Glutamatergic neuron (in vitro differentiated cells): ENCODE measurements around the gene G0S2. TPM values are rescaled to one million over a fixed set of nuclear protein-coding genes. Genes with fewer than 3 reads are reported as not detected.

Experiments
- DNase-seq: peaks from one replicate; pipeline ENCODE4 v3.0.0; 2022
- H3K27ac Mint-ChIP-seq: one replicate; pipeline ENCODE4 v1.8.0; 2020; ENCODE audit warnings: mild to moderate bottlenecking, mixed read lengths, inconsistent platforms; ENCODE audit not compliant: unreplicated experiment
- H3K27me3 Mint-ChIP-seq: one replicate; pipeline ENCODE4 v1.8.0; 2020; ENCODE audit warnings: mild to moderate bottlenecking, moderate library complexity, mixed read lengths, inconsistent platforms; ENCODE audit not compliant: unreplicated experiment
- H3K36me3 Mint-ChIP-seq: one replicate; pipeline ENCODE4 v1.8.0; 2020; ENCODE audit warnings: mild to moderate bottlenecking, mixed read lengths, inconsistent platforms; ENCODE audit not compliant: unreplicated experiment
- H3K4me1 Mint-ChIP-seq: one replicate; pipeline ENCODE4 v1.8.0; 2020; ENCODE audit warnings: mild to moderate bottlenecking, low read depth, mixed read lengths, inconsistent platforms; ENCODE audit not compliant: unreplicated experiment
- H3K4me3 Mint-ChIP-seq: one replicate; pipeline ENCODE4 v1.8.0; 2020; ENCODE audit warnings: mild to moderate bottlenecking, mixed read lengths, inconsistent platforms; ENCODE audit not compliant: unreplicated experiment
- H3K9me3 Mint-ChIP-seq: one replicate; pipeline ENCODE4 v1.8.0; 2020; ENCODE audit warnings: mild to moderate bottlenecking, moderate library complexity, mixed read lengths, inconsistent platforms; ENCODE audit not compliant: unreplicated experiment
- total RNA-seq: library from RNA; stranded (reverse); fragmentation: NEBNext Ultra II Directional; extraction: Animal tissue kit (Norgen Biotek cat#: 25700); gene quantifications from one replicate; pipeline ENCODE4 v1.2.1, GENCODE V29; 2021; ENCODE audit not compliant: unreplicated experiment
- TF ChIP-seq, protein P1 (sequence below): fragments of 200-600 bp; sonication (generic); IDR thresholded peaks from one replicate; pipeline ENCODE4 v1.5.0; 2021; ENCODE audit not compliant: partially characterized antibody, unreplicated experiment

The G0S2 gene
- total RNA-seq, 1 donor from 2014 or later, result 2.5 TPM

DNA sequence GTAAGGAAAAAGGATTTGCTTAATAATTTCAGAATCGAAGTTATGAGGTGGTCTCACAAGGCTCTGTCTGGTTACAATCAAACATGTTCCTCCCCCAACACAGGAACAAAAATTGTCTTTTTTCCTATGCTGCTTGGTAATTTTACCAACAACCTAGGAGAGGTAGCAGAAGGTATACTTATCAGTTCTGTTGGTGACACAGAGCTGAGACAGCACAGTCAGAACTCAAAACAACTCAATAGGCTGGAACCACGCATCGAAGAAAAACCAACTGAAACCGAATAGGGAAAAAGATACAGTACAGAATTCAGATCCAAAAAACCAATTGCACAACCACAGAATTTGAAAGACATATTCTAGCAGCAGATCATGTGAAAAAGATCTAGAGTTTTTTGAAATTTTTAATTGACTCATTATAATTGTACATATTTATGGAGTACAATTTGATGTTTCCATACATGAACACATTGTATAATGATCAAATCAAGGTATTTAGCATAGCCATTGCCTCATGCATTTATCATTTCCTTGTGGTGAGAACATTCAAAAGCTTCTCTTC lies 3.8 kb downstream of the G0S2 start:
- Mint-ChIP-seq H3K9me3 (no peaks in the 10 kb centered on the region), H3K4me3 (no peak overlapping the region), H3K27me3 (peaks cover 21% of the 10 kb centered on the region), H3K27ac (no peak overlapping the region), H3K36me3 (no peaks in the 10 kb centered on the region), H3K4me1 (peaks cover 5% of the 10 kb centered on the region)
- DNase-seq, result no peak
- TF ChIP-seq, protein P1, sequence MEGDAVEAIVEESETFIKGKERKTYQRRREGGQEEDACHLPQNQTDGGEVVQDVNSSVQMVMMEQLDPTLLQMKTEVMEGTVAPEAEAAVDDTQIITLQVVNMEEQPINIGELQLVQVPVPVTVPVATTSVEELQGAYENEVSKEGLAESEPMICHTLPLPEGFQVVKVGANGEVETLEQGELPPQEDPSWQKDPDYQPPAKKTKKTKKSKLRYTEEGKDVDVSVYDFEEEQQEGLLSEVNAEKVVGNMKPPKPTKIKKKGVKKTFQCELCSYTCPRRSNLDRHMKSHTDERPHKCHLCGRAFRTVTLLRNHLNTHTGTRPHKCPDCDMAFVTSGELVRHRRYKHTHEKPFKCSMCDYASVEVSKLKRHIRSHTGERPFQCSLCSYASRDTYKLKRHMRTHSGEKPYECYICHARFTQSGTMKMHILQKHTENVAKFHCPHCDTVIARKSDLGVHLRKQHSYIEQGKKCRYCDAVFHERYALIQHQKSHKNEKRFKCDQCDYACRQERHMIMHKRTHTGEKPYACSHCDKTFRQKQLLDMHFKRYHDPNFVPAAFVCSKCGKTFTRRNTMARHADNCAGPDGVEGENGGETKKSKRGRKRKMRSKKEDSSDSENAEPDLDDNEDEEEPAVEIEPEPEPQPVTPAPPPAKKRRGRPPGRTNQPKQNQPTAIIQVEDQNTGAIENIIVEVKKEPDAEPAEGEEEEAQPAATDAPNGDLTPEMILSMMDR, result no peak

DNA sequence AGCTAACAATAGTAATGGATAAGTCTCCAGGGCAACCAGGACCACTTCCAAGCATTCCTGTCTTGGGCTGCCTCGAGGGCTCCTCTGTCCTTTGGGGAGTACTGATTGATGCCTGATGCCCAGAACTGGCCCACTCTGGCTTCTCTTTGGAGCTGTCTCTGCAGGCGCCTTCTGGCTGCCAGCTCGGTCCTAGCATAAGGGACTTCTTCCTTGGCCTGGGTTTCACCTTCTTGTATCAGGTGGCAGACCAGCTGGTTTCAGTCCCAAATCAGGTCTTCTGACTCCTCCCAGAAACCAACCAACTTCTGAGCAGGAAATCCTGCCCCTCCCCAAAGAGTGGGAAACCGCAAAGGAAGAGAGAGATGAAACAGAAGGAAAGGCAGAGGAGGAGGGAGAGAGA lies 10.6 kb downstream of the G0S2 start:
- DNase-seq, result no peak
- Mint-ChIP-seq H3K36me3 (no peaks in the 10 kb centered on the region), H3K9me3 (no peaks in the 10 kb centered on the region), H3K27ac (no peak overlapping the region), H3K27me3 (no peaks in the 10 kb centered on the region), H3K4me1 (no peaks in the 10 kb centered on the region), H3K4me3 (no peak overlapping the region)
- TF ChIP-seq, protein P1, result no peak

DNA sequence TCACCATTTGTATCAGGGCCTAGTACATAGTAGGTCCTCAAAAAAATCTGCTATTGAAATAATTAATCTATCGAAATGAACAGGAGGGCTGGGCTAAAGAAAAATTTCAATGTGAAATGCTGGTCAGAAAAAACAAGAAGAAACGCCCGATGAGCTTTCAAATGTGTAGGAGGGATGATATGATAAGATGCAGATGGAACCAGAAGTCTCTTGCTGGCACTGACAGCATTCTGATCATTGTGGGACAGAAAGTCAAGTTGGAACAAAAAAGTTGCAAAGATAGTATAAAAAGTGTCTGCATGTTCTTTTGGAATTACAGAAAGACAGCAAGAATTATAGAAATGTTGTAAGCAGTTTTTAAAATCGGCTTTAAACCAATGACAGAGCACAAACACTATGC lies 11.1 kb downstream of the G0S2 start:
- TF ChIP-seq, protein P1, result no peak
- H3K9me3 Mint-ChIP-seq, result no peaks in the 10 kb centered on the region
- no peak overlapping the region for H3K4me3 Mint-ChIP-seq

GRCh38 chr1:209688746-209689234 lies 13.6 kb downstream of the G0S2 start:
- H3K27me3 Mint-ChIP-seq, result peaks cover 3% of the 10 kb centered on the region
- TF ChIP-seq, protein P1, result no peak
- H3K27ac Mint-ChIP-seq, result no peak overlapping the region
- DNase-seq, result no peak
- H3K4me1 Mint-ChIP-seq, result peaks cover 3% of the 10 kb centered on the region
- no peaks in the 10 kb centered on the region for H3K36me3 Mint-ChIP-seq
- no peak overlapping the region for H3K4me3 Mint-ChIP-seq
- no peaks in the 10 kb centered on the region for H3K9me3 Mint-ChIP-seq

More for the DNA sequence above, 11.1 kb downstream of the G0S2 start:
- DNase-seq, result no peak
- Mint-ChIP-seq H3K27ac (no peak overlapping the region), H3K4me1 (no peaks in the 10 kb centered on the region), H3K27me3 (no peaks in the 10 kb centered on the region), H3K36me3 (no peaks in the 10 kb centered on the region)

DNA sequence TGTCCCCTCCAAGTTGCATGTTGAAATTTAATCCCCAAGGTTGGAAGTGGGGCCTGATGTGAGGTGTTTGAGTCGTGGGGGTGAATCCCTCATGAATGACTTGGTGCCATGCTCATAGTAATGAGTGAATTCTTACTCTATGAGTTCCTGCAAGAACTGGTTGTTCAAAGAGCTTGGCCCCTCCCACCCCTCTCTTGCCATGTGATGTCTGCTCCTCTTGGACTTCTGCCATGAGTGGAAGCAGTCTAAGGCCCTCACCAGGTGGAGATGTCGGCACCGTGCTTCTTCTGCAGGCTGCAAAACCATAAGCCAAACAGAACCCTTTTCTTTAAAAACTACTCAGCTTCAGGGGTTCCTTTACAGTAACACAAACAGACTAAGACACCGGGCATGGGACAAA lies 14.3 kb downstream of the G0S2 start:
- peaks cover 3% of the 10 kb centered on the region for H3K27me3 Mint-ChIP-seq
- H3K4me1 Mint-ChIP-seq, result peaks cover 3% of the 10 kb centered on the region
- no peaks in the 10 kb centered on the region for H3K9me3 Mint-ChIP-seq
- H3K4me3 Mint-ChIP-seq, result no peak overlapping the region
- no peaks in the 10 kb centered on the region for H3K36me3 Mint-ChIP-seq
- no peak overlapping the region for H3K27ac Mint-ChIP-seq
- TF ChIP-seq, protein P1, result no peak
- DNase-seq, result no peak
